SK-N-MC (cell line): ENCODE measurements around the gene LCE1C.

ENCODE experiments used
- EZH2 ChIP-seq: fragments of 200-600 bp; sonication (generic); IDR thresholded peaks from one replicate; pipeline ENCODE4 v1.6.1; 2017; ENCODE audit warnings: antibody characterized with exemption
- FOXP2 ChIP-seq: optimal IDR thresholded peaks from 2 replicates; pipeline ENCODE3; 2011; ENCODE audit warnings: mild to moderate bottlenecking, moderate library complexity; ENCODE audit not compliant: insufficient read depth; ENCODE audit errors: extremely low read length, control extremely low read depth
- POLR2AphosphoS5 ChIP-seq: IDR thresholded peaks from 2 replicates; pipeline ENCODE4 v1.6.1; 2012; ENCODE audit warnings: mild to moderate bottlenecking, low read depth, low read length, borderline replicate concordance

- TF ChIP-seq EZH2 (no peak), POLR2AphosphoS5 (no peak), FOXP2 (no peak)
These were observed 4.6 kb upstream of the LCE1C start for GRCh38 chr1:152811050-152811449.
